HG03469 (cell line): Measurements from ENCODE around the gene DERA.
A peak's percentile ranks its signal among the peaks of the same experiment; 100 is the strongest.
"Not testable (repeated sequence)": the region's sequence is repeated elsewhere in the genome, so short reads cannot be mapped to it uniquely, and the experiment has no call there.

Source experiments
- ATAC-seq: cut with Tn5 transposase; IDR thresholded peaks from one replicate; pipeline ENCODE4 v1.9.1; 2021; ENCODE audit warnings: mild to moderate bottlenecking, moderate library complexity, moderate number of reproducible peaks; ENCODE audit not compliant: unreplicated experiment

Gene DERA

GRCh38 chr12:15956413-15957185 lies 45.5 kb downstream of the DERA start:
- ATAC-seq: no peak

GRCh38 chr12:15962760-15963159 lies 51.6 kb downstream of the DERA start:
- no peak for ATAC-seq

GRCh38 chr12:15963271-15963670 lies 52.1 kb downstream of the DERA start:
- no peak for ATAC-seq

- ATAC-seq: no peak
Observed at GRCh38 chr12:15966426-15966825, 55.3 kb downstream of the DERA start.

- ATAC-seq: not testable (repeated sequence)
Observed at GRCh38 chr12:15967053-15967452, 55.9 kb downstream of the DERA start.

- no peak for ATAC-seq
Observed at GRCh38 chr12:15971211-15971610, 60.1 kb downstream of the DERA start.

- no peak for ATAC-seq
Observed at GRCh38 chr12:15972894-15973293, 61.8 kb downstream of the DERA start.

- ATAC-seq: peak; percentile 51
Observed at GRCh38 chr12:15977999-15978951, 67.1 kb downstream of the DERA start.

GRCh38 chr12:15979096-15980092 lies 68.3 kb downstream of the DERA start:
- peak; percentile 54 for ATAC-seq

- ATAC-seq: no peak
Observed at GRCh38 chr12:15982071-15982470, 70.9 kb downstream of the DERA start.

- ATAC-seq: no peak
Observed at GRCh38 chr12:15982471-15982870, 71.3 kb downstream of the DERA start.

GRCh38 chr12:15982921-15983320 lies 71.8 kb downstream of the DERA start:
- ATAC-seq: no peak

GRCh38 chr12:15984097-15984800 lies 73.1 kb downstream of the DERA start:
- ATAC-seq: no peak

- ATAC-seq: no peak
Observed at GRCh38 chr12:15984963-15985362, 73.8 kb downstream of the DERA start.

- no peak for ATAC-seq
Observed at GRCh38 chr12:15987696-15988095, 76.6 kb downstream of the DERA start.

- ATAC-seq: no peak
Observed at GRCh38 chr12:15988983-15989755, 78.0 kb downstream of the DERA start.

- ATAC-seq: no peak
Observed at GRCh38 chr12:15995801-15996200, 84.7 kb downstream of the DERA start.

GRCh38 chr12:15996254-15996653 lies 85.1 kb downstream of the DERA start:
- no peak for ATAC-seq

GRCh38 chr12:15996948-15997347 lies 85.8 kb downstream of the DERA start:
- no peak for ATAC-seq
